ENCODE data around the gene FGF6.

DNA sequence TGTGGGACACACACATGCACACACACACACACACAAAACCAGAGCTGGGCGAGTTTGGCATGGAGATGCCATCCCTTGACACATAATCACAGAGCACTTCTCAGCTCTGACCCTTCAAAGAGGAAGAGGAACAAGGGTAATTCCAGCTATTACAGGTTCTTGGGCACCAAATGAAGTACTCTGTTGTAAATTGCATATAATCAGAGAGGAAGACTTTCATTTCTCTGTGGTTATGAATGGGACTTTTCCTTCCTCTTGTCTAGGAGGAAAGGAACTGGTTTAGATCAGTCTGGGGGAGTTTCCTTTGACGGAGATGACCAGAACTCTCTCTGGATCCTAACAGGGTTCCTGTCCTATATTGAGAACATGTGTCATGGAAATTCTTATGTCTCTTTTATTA lies 26.4 kb upstream of the FGF6 start:
- TF ChIP-seq, protein P1, sequence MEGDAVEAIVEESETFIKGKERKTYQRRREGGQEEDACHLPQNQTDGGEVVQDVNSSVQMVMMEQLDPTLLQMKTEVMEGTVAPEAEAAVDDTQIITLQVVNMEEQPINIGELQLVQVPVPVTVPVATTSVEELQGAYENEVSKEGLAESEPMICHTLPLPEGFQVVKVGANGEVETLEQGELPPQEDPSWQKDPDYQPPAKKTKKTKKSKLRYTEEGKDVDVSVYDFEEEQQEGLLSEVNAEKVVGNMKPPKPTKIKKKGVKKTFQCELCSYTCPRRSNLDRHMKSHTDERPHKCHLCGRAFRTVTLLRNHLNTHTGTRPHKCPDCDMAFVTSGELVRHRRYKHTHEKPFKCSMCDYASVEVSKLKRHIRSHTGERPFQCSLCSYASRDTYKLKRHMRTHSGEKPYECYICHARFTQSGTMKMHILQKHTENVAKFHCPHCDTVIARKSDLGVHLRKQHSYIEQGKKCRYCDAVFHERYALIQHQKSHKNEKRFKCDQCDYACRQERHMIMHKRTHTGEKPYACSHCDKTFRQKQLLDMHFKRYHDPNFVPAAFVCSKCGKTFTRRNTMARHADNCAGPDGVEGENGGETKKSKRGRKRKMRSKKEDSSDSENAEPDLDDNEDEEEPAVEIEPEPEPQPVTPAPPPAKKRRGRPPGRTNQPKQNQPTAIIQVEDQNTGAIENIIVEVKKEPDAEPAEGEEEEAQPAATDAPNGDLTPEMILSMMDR (IDR thresholded peaks at IDR 0.05) = no peak
- no peak for TF ChIP-seq POLR2A (IDR thresholded peaks at IDR 0.05)
- TF ChIP-seq POLR2AphosphoS5 (IDR thresholded peaks at IDR 0.05) = no peak
- TF ChIP-seq EP300 (IDR thresholded peaks at IDR 0.05) = no peak

All from gastroesophageal sphincter (tissue), 3 donors.